K562 (cell line): ENCODE results near the gene GFAP. TPM values are rescaled to one million over a fixed set of nuclear protein-coding genes. Genes with fewer than 3 reads are reported as not detected.

Experiments used
- CBX1 ChIP-seq: sonication (generic); IDR thresholded peaks from 2 replicates; pipeline ENCODE4 v1.6.1; 2016; ENCODE audit warnings: antibody characterized with exemption, low read depth, mild to moderate bottlenecking
- JUND ChIP-seq, 2 experiments: IDR thresholded peaks; 2 replicates in 1 of 2; 3 replicates in 1 of 2; pipeline ENCODE4 v1.6.1; 2011; ENCODE audit warnings: borderline replicate concordance in 2 of 2, low read depth in 2 of 2, low read length in 2 of 2, improper control_type of control experiment in 1 of 2, missing biosample characterization in 1 of 2, missing genetic modification characterization in 1 of 2, missing genetic modification reagents in 1 of 2
- NRF1 ChIP-seq, 2 experiments: fragments of 450-650 bp; IDR thresholded peaks in 1 of 2; conservative IDR thresholded peaks in 1 of 2; 2 replicates each; pipeline ENCODE4 v1.6.1; 2014; ENCODE audit warnings: mild to moderate bottlenecking in 2 of 2
- PRDM10 ChIP-seq: fragments of 450-650 bp; IDR thresholded peaks from 2 replicates; pipeline ENCODE4 v1.6.1; 2018; ENCODE audit not compliant: partially characterized antibody
- RAD21 ChIP-seq, 2 experiments: fragments of 250-450 bp in 1 of 2; fragments of 450-650 bp in 1 of 2; sonication (Bioruptor Pico) in 1 of 2; formaldehyde crosslinking in 1 of 2; IDR thresholded peaks in 1 of 2; conservative IDR thresholded peaks in 1 of 2; 2 replicates each; pipeline versions ENCODE4 v1.4.0 to v1.8.0; 2020 to 2022; ENCODE audit warnings: mild to moderate bottlenecking in 2 of 2, moderate library complexity in 1 of 2
- TAF7 ChIP-seq: fragments of 450-650 bp; IDR thresholded peaks from 2 replicates; pipeline ENCODE4 v1.6.1; 2016; ENCODE audit warnings: missing genetic modification characterization, missing compliant biosample characterization
- ZEB2 ChIP-seq: fragments of 450-650 bp; IDR thresholded peaks from 2 replicates; pipeline ENCODE4 v1.6.1; 2016
- ZFX ChIP-seq: sonication (generic); formaldehyde crosslinking; IDR thresholded peaks from 2 replicates; pipeline ENCODE4 v1.8.0; 2022; ENCODE audit warnings: mild to moderate bottlenecking, missing genetic modification reagents, moderate library complexity
- ZNF740 ChIP-seq, 3 experiments: fragments of 200-800 bp in 1 of 3; sonication (Bioruptor generic) in 1 of 3; sonication (generic) in 1 of 3; formaldehyde crosslinking in 1 of 3; IDR thresholded peaks; 2 replicates each; pipeline versions ENCODE4 v1.6.1 to v1.8.0; 2016 to 2022; ENCODE audit warnings: mild to moderate bottlenecking in 2 of 3, missing compliant biosample characterization in 2 of 3, missing genetic modification characterization in 2 of 3, missing genetic modification reagents in 1 of 3
- polyA plus RNA-seq, 8 experiments: library from polyadenylated mRNA; depleted of rRNA in 4 of 8; stranded (reverse) in 5 of 8; unstranded in 3 of 8; fragments of >200 nt; fragmentation: Nextera tagmentation in 2 of 8; fragmentation: Illumina TruSeq in 1 of 8; extraction: Ambion mirVana in 2 of 8; extraction: Trizol in 1 of 8; gene quantifications; 2 replicates each; pipeline versions ENCODE4 v1.2.1 to v1.2.3, GENCODE V29; 2011 to 2014; ENCODE audit warnings: inconsistent platforms in 1 of 8, missing spikeins in 1 of 8
- total RNA-seq, 7 experiments: library from RNA; depleted of rRNA in 6 of 7; stranded (reverse); fragments of >200 nt in 6 of 7; fragmentation: Illumina TruSeq in 2 of 7; extraction: Trizol in 2 of 7; gene quantifications; 2 replicates each; pipeline versions ENCODE4 v1.2.1 to v1.2.3, GENCODE V29; 2011 to 2021; ENCODE audit warnings: low replicate concordance in 1 of 7

GFAP gene
- total and polyA plus RNA-seq, 9 of the 15 experiments (the other 6 are each of a cell fraction or from before 2014, with no cell fraction given): 0.07 to 1.4 (median 0.60) TPM; not detected in 1

GRCh38 chr17:44911133-44912001 is 3.9 kb downstream of the GFAP start (continued):
- TF ChIP-seq PRDM10: peak; percentile 47
- no peak for TF ChIP-seq ZNF740 (CRISPR knock-in tag; IDR thresholded peaks at IDR 0.05)
- no peak for TF ChIP-seq ZNF740 (tag; IDR thresholded peaks at IDR 0.05)
- TF ChIP-seq NRF1 (conservative IDR thresholded peaks at IDR 0.05 in 1 of 2, IDR thresholded peaks at IDR 0.05 in 1 of 2): peak; percentile 49 to 58; a peak in 3 of 4 replicates
- TF ChIP-seq CBX1: no peak
- TF ChIP-seq RAD21 (CRISPR knock-in tag; conservative IDR thresholded peaks at IDR 0.05 in 1 of 2, IDR thresholded peaks at IDR 0.05 in 1 of 2): peak in 1 of 2 experiments; percentile 49; a peak in 2 of 4 replicates
- no peak for TF ChIP-seq TAF7 (tag)
- TF ChIP-seq ZEB2: 0 out of 2 replicates have a peak, but pooled peaks have one; percentile 18
- peak; percentile 44 for TF ChIP-seq ZFX (CRISPR knock-in tag)
- 0 out of 2 replicates have a peak, but pooled peaks have one; percentile 18 for TF ChIP-seq JUND (IDR thresholded peaks at IDR 0.05; ENCODE audit: borderline replicate concordance, low read depth, low read length)
- TF ChIP-seq JUND (tag; IDR thresholded peaks at IDR 0.05; ENCODE audit: borderline replicate concordance, low read depth, low read length): peak; percentile 16; the same call in 1 of the 3 replicates
